PC-3 (cell line): ENCODE data around the gene PYGM. TPM values are rescaled to one million over a fixed set of nuclear protein-coding genes. Genes with fewer than 3 reads are reported as not detected.

Experiments used
- ATAC-seq: fragments of 200-7000 bp; cut with Tn5 transposase; 2 replicates; pipeline ENCODE4 v1.9.1; 2020; ENCODE audit warnings: mild to moderate bottlenecking, moderate library complexity
- BruUV-seq: library from RNA; stranded (reverse); fragments of 400-500 nt; replicated peaks from 2 replicates; lab custom pipeline; 2021; lab: Mats Ljungman, UMichigan
- CTCF ChIA-PET: fragments of 300-600 bp; sonication (Branson Sonifier 250); formaldehyde crosslinking; loops from one replicate; lab custom pipeline; 2022; ENCODE audit warnings: antibody characterized with exemption; lab: Charles Lee
- POLR2A ChIA-PET: fragments of 300-600 bp; sonication (Branson Sonifier 250); formaldehyde crosslinking; loops from one replicate; lab custom pipeline; 2022; ENCODE audit warnings: antibody characterized with exemption; ENCODE audit not compliant: unreplicated experiment; lab: Charles Lee
- DNase-seq: peaks from one replicate; pipeline ENCODE4 v3.0.0-alpha.2; 2015
- H2AFZ ChIP-seq: fragments of 300-600 bp; sonication (generic); 2 replicates; pipeline ENCODE4 v1.6.0; 2016; ENCODE audit warnings: antibody characterized with exemption, low read length
- H3F3A ChIP-seq: fragments of 300-600 bp; sonication (generic); one replicate; pipeline ENCODE4 v1.6.0; 2017; ENCODE audit warnings: antibody characterized with exemption, low read length, control low read depth, mild to moderate bottlenecking; ENCODE audit not compliant: unreplicated experiment
- H3K27ac ChIP-seq: fragments of 300-600 bp; sonication (generic); 2 replicates; pipeline ENCODE4 v1.5.1; 2016; ENCODE audit warnings: mild to moderate bottlenecking, low read length
- H3K27me3 ChIP-seq: fragments of 300-600 bp; sonication (generic); 2 replicates; pipeline ENCODE4 v1.6.1; 2016; ENCODE audit warnings: low read length, mixed read lengths
- H3K36me3 ChIP-seq: fragments of 300-600 bp; sonication (generic); 2 replicates; pipeline ENCODE4 v1.6.1; 2016; ENCODE audit warnings: low read depth, mixed run types, low read length, mixed read lengths
- H3K4me1 ChIP-seq: fragments of 300-600 bp; sonication (generic); 2 replicates; pipeline ENCODE4 v1.5.1; 2016; ENCODE audit warnings: low read length; ENCODE audit not compliant: insufficient read depth
- H3K4me2 ChIP-seq: fragments of 300-600 bp; sonication (generic); 2 replicates; pipeline ENCODE4 v1.6.0; 2016; ENCODE audit warnings: low read length
- H3K4me3 ChIP-seq: fragments of 300-600 bp; sonication (generic); 2 replicates; pipeline ENCODE4 v1.5.1; 2016; ENCODE audit warnings: mild to moderate bottlenecking, low read length, mixed read lengths
- H3K79me2 ChIP-seq: fragments of 300-600 bp; sonication (generic); 2 replicates; pipeline ENCODE4 v1.6.1; 2017; ENCODE audit warnings: low read length, mixed read lengths
- H3K9ac ChIP-seq: fragments of 300-600 bp; sonication (generic); 2 replicates; pipeline ENCODE4 v1.6.0; 2016; ENCODE audit warnings: mild to moderate bottlenecking, low read length
- H3K9me2 ChIP-seq: fragments of 300-600 bp; sonication (generic); replicated peaks from 2 replicates; pipeline ENCODE4 v1.6.1; 2016; ENCODE audit warnings: mixed run types, low read length, mixed read lengths
- H3K9me3 ChIP-seq: fragments of 300-600 bp; sonication (generic); 2 replicates; pipeline ENCODE4 v1.6.1; 2016; ENCODE audit warnings: low read length, mixed read lengths
- H4K20me1 ChIP-seq: fragments of 300-600 bp; sonication (generic); 2 replicates; pipeline ENCODE4 v1.6.1; 2016; ENCODE audit warnings: low read length, mixed read lengths
- CTCF ChIP-seq: fragments of 300-600 bp; sonication (generic); conservative IDR thresholded peaks from 2 replicates; pipeline ENCODE4 v1.5.1; 2017; ENCODE audit warnings: antibody characterized with exemption, low read depth, mild to moderate bottlenecking, low read length
- EZH2 ChIP-seq: fragments of 300-600 bp; sonication (generic); IDR thresholded peaks from one replicate; pipeline ENCODE4 v1.6.1; 2017; ENCODE audit warnings: antibody characterized with exemption, mild to moderate bottlenecking, low read length; ENCODE audit not compliant: unreplicated experiment
- EZH2phosphoT487 ChIP-seq: fragments of 300-600 bp; sonication (generic); IDR thresholded peaks from 2 replicates; pipeline ENCODE4 v1.6.1; 2018; ENCODE audit warnings: mild to moderate bottlenecking, antibody characterized with exemption, low read length, borderline replicate concordance
- intact Hi-C: fragments of 100-400 bp; cut with micrococcal nuclease; formaldehyde crosslinking; loops from 2 replicates; pipeline ENCODE4 v1.9.0; 2023
- total RNA-seq: library from RNA; depleted of rRNA; stranded (reverse); fragments of >200 nt; gene quantifications from 2 replicates; pipeline ENCODE4 v1.2.3, GENCODE V29; 2014

Gene PYGM
- total RNA-seq, 1 experiment from 2014 or later: 0.95 TPM

GRCh38 chr11:64765851-64766665, 6.3 kb upstream of the PYGM start:
- no peak for DNase-seq
- no TSS peak for BruUV-seq
- H3K4me3 ChIP-seq: no peak overlapping the region
- TF ChIP-seq EZH2: no peak
- TF ChIP-seq EZH2phosphoT487: no peak
- no peak for TF ChIP-seq CTCF
- H2AFZ ChIP-seq: no peak overlapping the region
- no peak overlapping the region for H3K27ac ChIP-seq
- CTCF ChIA-PET: no interaction called here
- no peak overlapping the region for H3K4me2 ChIP-seq
- peaks cover 73% of the 10 kb centered on the region for H4K20me1 ChIP-seq
- no peaks in the 10 kb centered on the region for H3K9me3 ChIP-seq
- ATAC-seq: no peak
- no peak overlapping the region for H3K9ac ChIP-seq
- H3F3A ChIP-seq: peaks cover 58% of the 10 kb centered on the region
- POLR2A ChIA-PET: no interaction called here
- H3K79me2 ChIP-seq: peaks cover 40% of the 10 kb centered on the region
- no peaks in the 10 kb centered on the region for H3K27me3 ChIP-seq
- H3K4me1 ChIP-seq: no peaks in the 10 kb centered on the region
- peaks cover 78% of the 10 kb centered on the region for H3K36me3 ChIP-seq
- no peaks in the 10 kb centered on the region for H3K9me2 ChIP-seq
- intact Hi-C loops: no loop called here

- H3K4me1 ChIP-seq: no peaks in the 10 kb centered on the region
- ChIA-PET CTCF (no interaction called here), POLR2A (no interaction called here)
- H4K20me1 ChIP-seq: peaks cover 66% of the 10 kb centered on the region
- H3K9me3 ChIP-seq: no peaks in the 10 kb centered on the region
- H2AFZ ChIP-seq: no peak overlapping the region
- no peak overlapping the region for H3K9ac ChIP-seq
- no peaks in the 10 kb centered on the region for H3K27me3 ChIP-seq
- no TSS peak for BruUV-seq
- H3K9me2 ChIP-seq: no peaks in the 10 kb centered on the region
- TF ChIP-seq CTCF (peak; percentile 53), EZH2phosphoT487 (no peak), EZH2 (no peak)
- H3K36me3 ChIP-seq: peaks cover 71% of the 10 kb centered on the region
- H3K4me2 ChIP-seq: no peak overlapping the region
- no peak for DNase-seq
- intact Hi-C loops: no loop called here
- H3K79me2 ChIP-seq: peaks cover 33% of the 10 kb centered on the region
- H3K27ac ChIP-seq: no peak overlapping the region
- no peak for ATAC-seq
- H3K4me3 ChIP-seq: no peak overlapping the region
- H3F3A ChIP-seq: peaks cover 53% of the 10 kb centered on the region
Observed at GRCh38 chr11:64765291-64765850, 5.6 kb upstream of the PYGM start.

- no peak overlapping the region for H3K4me2 ChIP-seq
- H3K79me2 ChIP-seq: peaks cover 27% of the 10 kb centered on the region
- no peak overlapping the region for H3K4me3 ChIP-seq
- H3F3A ChIP-seq: peaks cover 48% of the 10 kb centered on the region
- no peak overlapping the region for H3K9ac ChIP-seq
- H3K9me2 ChIP-seq: no peaks in the 10 kb centered on the region
- TSS peak; percentile 32 for BruUV-seq
- H3K36me3 ChIP-seq: peaks cover 65% of the 10 kb centered on the region
- no peak overlapping the region for H2AFZ ChIP-seq
- TF ChIP-seq EZH2 (no peak), CTCF (no peak), EZH2phosphoT487 (no peak)
- no peak overlapping the region for H3K27ac ChIP-seq
- H4K20me1 ChIP-seq: peaks cover 60% of the 10 kb centered on the region
- ChIA-PET POLR2A (no interaction called here), CTCF (no interaction called here)
- no peaks in the 10 kb centered on the region for H3K27me3 ChIP-seq
- no peaks in the 10 kb centered on the region for H3K9me3 ChIP-seq
- no peaks in the 10 kb centered on the region for H3K4me1 ChIP-seq
- ATAC-seq (no peak), DNase-seq (no peak)
- intact Hi-C loops: no loop called here
Observed at GRCh38 chr11:64764753-64765152, 5.0 kb upstream of the PYGM start.
